Mesodermal cell (in vitro differentiated cells): ENCODE data around the gene KLK5.

Experiments
- H3K27ac ChIP-seq: 2 replicates; pipeline ENCODE4 v1.7.0; 2013; ENCODE audit warnings: mild to moderate bottlenecking, low read depth, low read length, moderate library complexity; ENCODE audit not compliant: severe bottlenecking
- H3K36me3 ChIP-seq: 2 replicates; pipeline ENCODE4 v1.7.1; 2013; ENCODE audit warnings: mild to moderate bottlenecking, low read length, moderate library complexity; ENCODE audit not compliant: control insufficient read depth, insufficient read depth
- H3K4me1 ChIP-seq: one replicate; pipeline ENCODE4 v1.7.1; 2013; ENCODE audit warnings: mild to moderate bottlenecking, low read length; ENCODE audit not compliant: insufficient read depth, control insufficient read depth, poor library complexity, severe bottlenecking
- H3K4me3 ChIP-seq: 2 replicates; pipeline ENCODE4 v1.7.0; 2013; ENCODE audit warnings: low read length, control low read depth, mild to moderate bottlenecking; ENCODE audit not compliant: insufficient read depth, poor library complexity, severe bottlenecking; ENCODE audit errors: extremely low read depth
- H3K9me3 ChIP-seq: 2 replicates; pipeline ENCODE4 v1.7.1; 2013; ENCODE audit warnings: mild to moderate bottlenecking, low read length, moderate library complexity; ENCODE audit not compliant: control insufficient read depth
- WGBS, 2 experiments: methylation state at CpG; one replicate each; pipeline ENCODE4 v1.1.5; 2013; ENCODE audit warnings: missing lambda C conversion rate in 2 of 2; ENCODE audit not compliant: insufficient coverage in 2 of 2; 5-methylcytosine and 5-hydroxymethylcytosine counted together

Gene KLK5

DNA sequence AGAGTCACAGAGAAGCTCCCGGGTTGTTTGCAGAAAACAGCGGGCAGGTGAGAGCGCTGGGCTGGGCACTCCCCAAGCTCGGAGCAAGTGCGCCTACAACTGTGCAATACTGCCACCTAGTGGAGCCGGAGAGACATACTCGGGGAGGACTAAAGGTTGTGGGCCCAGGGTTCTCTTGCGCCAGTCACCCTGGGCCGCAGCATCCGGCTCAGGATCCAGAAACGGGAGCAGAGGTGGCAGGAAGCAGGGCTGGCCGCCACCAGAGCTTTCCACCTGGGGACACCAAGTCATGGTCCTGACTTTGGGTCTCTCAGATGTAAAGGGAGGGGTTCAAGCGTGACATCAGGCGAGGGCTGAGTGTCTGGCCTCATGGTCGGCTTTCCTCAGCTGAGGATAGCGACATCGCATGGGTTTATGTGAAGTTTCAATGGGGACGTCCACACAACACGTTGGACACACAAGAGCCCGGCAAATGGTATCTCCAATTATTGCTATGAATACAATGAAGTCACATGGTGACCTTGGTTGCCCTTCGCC is 30.5 kb downstream of the KLK5 start:
- Histone ChIP-seq H3K36me3 (no peaks in the 10 kb centered on the region), H3K27ac (no peak overlapping the region), H3K9me3 (no peaks in the 10 kb centered on the region), H3K4me3 (no peak overlapping the region), H3K4me1 (no peaks in the 10 kb centered on the region)
- 33 to 34% methylated on average over 20 to 21 of the region's 21 CpGs for WGBS, 2 experiments

DNA sequence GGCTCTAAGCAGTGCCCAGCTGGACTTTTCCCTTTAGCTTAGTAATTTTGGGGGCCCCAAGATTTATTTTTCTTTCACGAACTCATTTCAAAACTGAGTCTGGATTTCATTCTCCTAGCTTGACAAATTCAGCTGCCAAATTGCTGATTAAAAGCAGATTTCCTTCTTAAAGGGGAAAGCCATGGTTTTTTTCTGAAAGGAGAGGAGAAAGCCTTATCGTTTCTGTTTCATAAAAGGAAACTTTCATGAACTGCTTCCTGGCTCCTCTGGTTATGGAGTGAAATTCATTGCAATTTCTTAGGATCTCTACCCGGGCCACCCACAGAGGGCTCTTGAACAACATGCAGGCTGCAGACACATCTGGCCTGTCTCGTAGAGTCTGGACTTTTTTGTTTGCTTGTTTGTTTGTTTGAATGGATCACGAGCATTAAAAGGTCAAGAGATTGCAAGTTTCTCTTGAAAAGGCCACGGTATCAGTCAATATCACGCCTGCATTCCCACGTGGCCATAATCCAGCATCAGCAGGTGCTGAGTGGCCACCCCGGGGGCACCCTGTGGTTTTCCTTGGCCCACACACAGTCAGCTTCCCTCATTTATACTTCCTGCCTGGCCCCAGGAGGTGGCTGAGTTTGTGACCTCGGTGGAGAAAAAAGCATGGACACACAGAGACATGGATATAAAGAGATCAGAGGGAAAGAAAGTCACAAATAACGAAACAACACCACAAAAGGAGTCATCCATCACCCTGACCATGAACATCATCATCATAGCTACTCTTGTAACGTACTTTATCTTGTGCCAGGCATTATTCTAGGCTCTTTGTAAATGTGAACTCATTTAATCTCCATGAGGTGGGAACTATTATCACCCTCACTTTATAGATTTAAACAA is 31.2 kb downstream of the KLK5 start:
- H3K9me3 ChIP-seq: no peaks in the 10 kb centered on the region

GRCh38 chr19:50916069-50916468 is 36.8 kb downstream of the KLK5 start:
- no peak overlapping the region for H3K27ac ChIP-seq
- no peaks in the 10 kb centered on the region for H3K4me1 ChIP-seq
- no peak overlapping the region for H3K4me3 ChIP-seq
- 80% methylated on average over 1 of the region's 2 CpGs; no CpG with 5 or more reads in 1 of the 2 experiments for WGBS, 2 experiments
- no peaks in the 10 kb centered on the region for H3K36me3 ChIP-seq
- H3K9me3 ChIP-seq: no peaks in the 10 kb centered on the region

More for the DNA sequence above, 31.2 kb downstream of the KLK5 start:
- H3K36me3 ChIP-seq: no peaks in the 10 kb centered on the region
- 24 to 25% methylated on average over 7 to 11 of the region's 12 CpGs for WGBS, 2 experiments
- H3K4me3 ChIP-seq: no peak overlapping the region
- H3K27ac ChIP-seq: no peak overlapping the region
- H3K4me1 ChIP-seq: no peaks in the 10 kb centered on the region

- H3K9me3 ChIP-seq: no peaks in the 10 kb centered on the region
- no peak overlapping the region for H3K4me3 ChIP-seq
- WGBS, 2 experiments: 26 to 30% methylated on average over 21 to 28 of the region's 29 CpGs
- H3K36me3 ChIP-seq: no peaks in the 10 kb centered on the region
- no peak overlapping the region for H3K27ac ChIP-seq
- no peaks in the 10 kb centered on the region for H3K4me1 ChIP-seq
Measured at GRCh38 chr19:50912727-50913716, 39.8 kb downstream of the KLK5 start.

GRCh38 chr19:50912102-50912599 is 40.7 kb downstream of the KLK5 start:
- H3K4me1 ChIP-seq: no peaks in the 10 kb centered on the region
- H3K4me3 ChIP-seq: no peak overlapping the region
- WGBS, 2 experiments: 62 to 63% methylated on average over 11 to 12 of the region's 21 CpGs
- H3K27ac ChIP-seq: no peak overlapping the region
- H3K36me3 ChIP-seq: no peaks in the 10 kb centered on the region
- H3K9me3 ChIP-seq: no peaks in the 10 kb centered on the region

GRCh38 chr19:50911206-50912101 is 41.4 kb downstream of the KLK5 start, which contains the start of gene KLK4:
TSS of gene KLK4 (minus strand) at chr19:50911395. CDS start at chr19:50910738, 657 bp downstream.
- no peaks in the 10 kb centered on the region for H3K36me3 ChIP-seq
- no peaks in the 10 kb centered on the region for H3K9me3 ChIP-seq
- H3K27ac ChIP-seq: no peak within 1 kb of the TSS
- H3K4me1 ChIP-seq: no peaks in the 10 kb centered on the region
- 75 to 81% methylated on average over 8 of the region's 9 CpGs for WGBS, 2 experiments
- H3K4me3 ChIP-seq: no peak within 1 kb of the TSS

- H3K4me1 ChIP-seq: no peaks in the 10 kb centered on the region
- 73 to 93% methylated on average over 2 to 3 of the region's 4 CpGs for WGBS, 2 experiments
- H3K4me3 ChIP-seq: no peak overlapping the region
- H3K9me3 ChIP-seq: no peaks in the 10 kb centered on the region
- no peaks in the 10 kb centered on the region for H3K36me3 ChIP-seq
- no peak overlapping the region for H3K27ac ChIP-seq
Measured at GRCh38 chr19:50910722-50911121, 42.1 kb downstream of the KLK5 start.

GRCh38 chr19:50909240-50910070 is 43.4 kb downstream of the KLK5 start:
- Histone ChIP-seq H3K4me3 (no peak overlapping the region), H3K9me3 (no peaks in the 10 kb centered on the region), H3K4me1 (no peaks in the 10 kb centered on the region), H3K36me3 (no peaks in the 10 kb centered on the region), H3K27ac (no peak overlapping the region)
- 18 to 19% methylated on average over 26 to 29 of the region's 36 CpGs for WGBS, 2 experiments

- no peak overlapping the region for H3K4me3 ChIP-seq
- H3K4me1 ChIP-seq: no peaks in the 10 kb centered on the region
- WGBS, 2 experiments: 82 to 88% methylated on average over 25 of the region's 25 CpGs
- H3K27ac ChIP-seq: no peak overlapping the region
- H3K9me3 ChIP-seq: no peaks in the 10 kb centered on the region
- H3K36me3 ChIP-seq: no peaks in the 10 kb centered on the region
Measured at GRCh38 chr19:50908336-50908735, 44.5 kb downstream of the KLK5 start.
